Activated naive CD4-positive, alpha-beta T cell treated with anti-CD3 and anti-CD28 coated beads, Interleukin-2, amount 50 U/mL, for 72 hours (primary cell): Measurements from ENCODE around the gene SLC35A4. TPM values are rescaled to one million over a fixed set of nuclear protein-coding genes. Genes with fewer than 3 reads are reported as not detected.
"Not testable (repeated sequence)": the region's sequence is repeated elsewhere in the genome, so short reads cannot be mapped to it uniquely, and the experiment has no call there.

Experiments used
- ATAC-seq, 2 donors: fragments of 150-1000 bp; cut with Tn5 transposase; 2 replicates each; pipeline ENCODE4 v1.10.0; 2021; ENCODE audit warnings: mild to moderate bottlenecking in 2 of 2, moderate library complexity in 2 of 2
- DNase-seq, 2 donors: peaks; one replicate each; pipeline ENCODE4 v3.0.0; 2021 to 2022; ENCODE audit warnings: low spot score in 2 of 2
- H3K27ac Mint-ChIP-seq, 2 donors: one replicate each; pipeline ENCODE4 v1.8.0; 2022; ENCODE audit warnings: mild to moderate bottlenecking in 2 of 2, mixed read lengths in 2 of 2
- H3K36me3 Mint-ChIP-seq, 2 donors: one replicate each; pipeline ENCODE4 v1.8.0; 2022; ENCODE audit warnings: mixed read lengths in 2 of 2
- H3K9me3 Mint-ChIP-seq, 2 donors: one replicate each; pipeline ENCODE4 v1.8.0; 2022; ENCODE audit warnings: mixed read lengths in 2 of 2
- total RNA-seq, 2 donors: library from RNA; stranded (reverse); gene quantifications; one replicate each; pipeline ENCODE4 v1.2.3, GENCODE V29; 2022

Gene SLC35A4
- total RNA-seq, 2 donors from 2014 or later, result 62.5 to 70.3 TPM

DNA sequence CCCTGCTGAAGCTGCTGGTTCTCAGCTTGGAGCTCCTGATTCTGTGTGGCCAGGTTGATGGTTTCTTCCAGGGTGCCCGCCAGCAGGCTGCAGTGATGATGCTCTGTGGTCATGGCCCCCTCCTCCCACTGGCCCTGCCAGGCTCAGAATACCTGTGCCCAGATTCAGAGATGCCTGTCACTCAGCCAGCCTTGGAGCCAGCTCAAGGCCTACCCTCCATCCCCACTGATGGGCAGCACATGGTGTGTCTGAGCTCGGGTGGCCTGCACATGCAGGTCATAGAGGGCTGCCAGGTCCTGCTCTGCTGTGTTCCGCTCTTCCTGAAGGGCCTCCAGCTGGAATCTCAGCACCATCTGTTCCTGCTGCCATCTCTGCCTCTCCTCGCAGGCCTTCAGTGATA, 5.4 kb downstream of the SLC35A4 start:
- ATAC-seq (no peak), DNase-seq (no peak)
- Mint-ChIP-seq H3K9me3 (no peaks in the 10 kb centered on the region), H3K27ac (peak overlapping the region; percentile 89 to 97), H3K36me3 (peaks cover 26 to 35% of the 10 kb centered on the region in 2 donors)

DNA sequence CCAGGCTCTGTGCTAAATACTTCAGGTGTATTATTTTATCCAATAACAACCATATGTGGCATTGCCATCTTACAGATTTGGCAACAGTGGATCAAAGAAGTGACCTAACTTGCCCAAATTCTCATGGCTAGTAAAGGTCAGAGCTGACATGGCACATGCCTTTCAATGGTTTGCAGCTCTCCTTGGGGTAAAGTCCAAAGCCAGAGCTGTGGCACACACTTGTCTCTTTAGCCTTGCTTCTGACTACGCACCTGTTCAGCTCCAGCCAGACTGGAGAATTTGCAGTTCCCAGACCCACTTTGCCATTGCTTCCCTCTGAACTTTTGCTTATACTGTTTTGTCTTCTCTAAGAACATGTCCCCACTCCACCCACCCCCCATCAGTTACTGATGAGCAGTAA, 5.9 kb downstream of the SLC35A4 start:
- Mint-ChIP-seq H3K27ac (peak overlapping the region; percentile 89 to 97), H3K36me3 (peaks cover 22 to 31% of the 10 kb centered on the region in 2 donors), H3K9me3 (no peaks in the 10 kb centered on the region)
- ATAC-seq, result no peak
- DNase-seq, result no peak

GRCh38 chr5:140571105-140571504, 6.5 kb downstream of the SLC35A4 start:
- no peak for ATAC-seq
- no peaks in the 10 kb centered on the region for H3K9me3 Mint-ChIP-seq
- peaks cover 17 to 26% of the 10 kb centered on the region in 2 donors for H3K36me3 Mint-ChIP-seq
- H3K27ac Mint-ChIP-seq, result no peak overlapping the region
- no peak for DNase-seq

DNA sequence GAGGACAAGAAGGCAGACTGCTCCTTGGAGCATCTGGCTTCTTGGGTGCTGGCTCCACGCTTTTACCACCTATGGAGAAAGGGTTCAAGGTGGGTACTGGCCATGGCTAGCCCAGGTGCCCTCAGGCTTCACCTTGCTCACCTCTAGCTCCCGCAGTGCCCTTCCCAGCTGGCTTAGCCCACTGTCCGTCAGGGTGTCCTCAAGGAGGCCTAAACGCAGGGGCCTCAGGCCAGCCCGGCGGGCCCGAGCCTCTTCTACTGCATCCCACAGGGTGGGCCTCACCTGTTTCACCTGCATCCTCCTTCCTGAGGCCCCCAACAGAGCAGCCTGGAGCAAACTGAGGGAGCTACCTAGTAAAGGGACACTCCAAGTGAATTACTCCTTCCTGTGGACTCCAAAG, 9.1 kb downstream of the SLC35A4 start:
- DNase-seq, result no peak
- H3K27ac Mint-ChIP-seq, result no peak overlapping the region
- no peak for ATAC-seq
- no peaks in the 10 kb centered on the region for H3K9me3 Mint-ChIP-seq
- H3K36me3 Mint-ChIP-seq, result peaks cover 0 to 2% of the 10 kb centered on the region in 2 donors

- ATAC-seq, result no peak
- no peaks in the 10 kb centered on the region for H3K9me3 Mint-ChIP-seq
- no peak for DNase-seq
- H3K27ac Mint-ChIP-seq, result no peak overlapping the region
- H3K36me3 Mint-ChIP-seq, result no peaks in the 10 kb centered on the region
Observed at GRCh38 chr5:140574165-140574564, 9.5 kb downstream of the SLC35A4 start.

DNA sequence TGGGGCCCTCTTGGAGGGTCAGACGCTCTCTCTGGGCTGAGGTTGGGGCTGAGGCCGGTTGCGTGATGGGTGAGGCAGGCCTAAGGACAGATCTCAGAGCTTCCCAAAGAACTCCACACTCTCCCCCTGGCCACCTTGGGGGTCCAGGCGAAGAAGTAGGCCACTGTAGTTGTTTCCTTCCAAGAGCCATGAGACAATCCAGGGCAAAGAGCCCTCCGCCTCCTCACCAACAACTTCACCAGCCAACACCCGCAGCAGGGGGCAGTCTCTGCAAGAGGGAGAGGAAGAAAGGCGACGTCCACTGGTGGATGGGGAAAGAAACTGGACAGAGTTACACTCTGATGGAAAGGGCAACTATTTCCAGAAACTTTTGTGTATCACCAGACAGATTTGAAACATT, 10.7 kb downstream of the SLC35A4 start:
- DNase-seq (no peak), ATAC-seq (no peak)
- Mint-ChIP-seq H3K36me3 (no peaks in the 10 kb centered on the region), H3K27ac (peak overlapping the region in 1 of 2 donors; percentile 36), H3K9me3 (no peaks in the 10 kb centered on the region)

DNA sequence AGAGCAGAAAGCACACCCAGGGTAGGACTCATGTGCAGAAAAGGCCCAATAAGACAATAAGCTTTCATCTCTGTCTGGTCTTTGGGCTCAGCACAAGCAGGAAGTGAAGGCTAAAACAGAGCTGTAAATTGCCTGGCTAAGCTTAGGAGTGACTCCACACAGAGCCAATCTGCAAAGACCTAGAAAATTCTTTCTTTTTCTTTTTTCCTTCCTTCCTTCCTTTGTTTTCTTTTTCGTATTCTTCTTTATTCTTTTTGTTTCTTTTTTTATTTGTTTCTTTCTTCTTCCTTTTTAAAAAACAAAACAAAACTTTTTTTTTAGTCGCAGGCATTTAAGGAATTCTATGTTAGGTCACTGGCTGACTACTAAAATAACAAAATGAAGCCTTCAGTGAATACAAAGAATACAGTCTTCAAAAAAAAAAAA, 12.2 kb downstream of the SLC35A4 start:
- Mint-ChIP-seq H3K27ac (peak overlapping the region in 1 of 2 donors; percentile 41), H3K36me3 (no peaks in the 10 kb centered on the region), H3K9me3 (no peaks in the 10 kb centered on the region)
- ATAC-seq (peak; percentile 54 to 55), DNase-seq (no peak)

DNA sequence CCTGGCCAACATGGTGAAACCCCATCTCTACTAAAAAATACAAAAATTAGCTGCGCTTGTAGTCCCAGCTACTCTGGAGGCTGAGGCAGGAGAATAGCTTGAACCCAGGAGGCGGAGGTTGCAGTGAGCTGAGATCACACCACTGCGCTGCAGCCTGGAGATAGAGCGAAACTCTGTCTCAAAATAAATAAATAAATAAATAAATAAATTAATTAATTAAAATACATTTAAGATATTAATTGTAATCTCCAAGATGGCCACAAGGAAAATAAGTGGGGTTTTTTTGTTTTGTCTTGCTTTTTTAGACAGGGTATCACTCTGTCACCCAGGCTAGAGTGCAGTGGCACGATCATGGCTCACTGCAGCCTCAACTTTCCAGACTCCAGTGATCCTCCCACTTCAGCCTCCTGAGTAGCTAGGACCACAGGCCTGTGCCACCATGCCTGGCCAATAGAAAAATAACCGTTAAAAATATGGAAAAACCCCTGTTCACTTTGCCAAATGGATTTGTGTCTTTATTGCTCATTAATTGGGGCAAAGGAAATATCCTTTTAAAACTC, 14.6 kb downstream of the SLC35A4 start:
- DNase-seq, H3K36me3 Mint-ChIP-seq, H3K9me3 Mint-ChIP-seq, ATAC-seq: not testable (repeated sequence)
- peak overlapping the region in 1 of 2 donors; percentile 51 for H3K27ac Mint-ChIP-seq

DNA sequence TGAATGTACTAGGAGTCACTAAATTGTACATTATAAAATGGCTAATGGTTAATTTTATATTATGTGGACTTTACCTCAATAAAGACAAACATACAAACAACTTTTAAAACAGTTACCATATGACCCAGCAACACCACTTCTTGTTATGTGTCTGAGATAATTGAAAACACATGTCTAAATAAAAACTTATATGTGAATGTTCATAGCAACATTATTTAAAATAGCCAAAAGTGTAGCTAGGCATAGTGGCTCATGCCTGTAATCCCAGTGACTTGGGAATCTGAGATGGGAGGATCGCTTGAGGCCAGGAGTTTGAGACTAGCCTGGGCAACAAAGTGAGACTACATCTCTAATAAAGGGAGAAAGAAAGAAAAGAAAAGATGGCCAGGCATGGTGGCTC, 22.9 kb downstream of the SLC35A4 start:
- Mint-ChIP-seq H3K27ac (no peak overlapping the region), H3K36me3 (peaks cover 0 to 8% of the 10 kb centered on the region in 2 donors)
- no peak for ATAC-seq

GRCh38 chr5:140588311-140589070, 23.9 kb downstream of the SLC35A4 start:
- ATAC-seq, result no peak
- no peak overlapping the region for H3K27ac Mint-ChIP-seq
- DNase-seq, result no peak
- H3K9me3 Mint-ChIP-seq, result peaks cover 0 to 3% of the 10 kb centered on the region in 2 donors
- no peaks in the 10 kb centered on the region for H3K36me3 Mint-ChIP-seq

More for the DNA sequence above, 22.9 kb downstream of the SLC35A4 start:
- peaks cover 0 to 3% of the 10 kb centered on the region in 2 donors for H3K9me3 Mint-ChIP-seq
- no peak for DNase-seq

- ATAC-seq, result no peak
- no peaks in the 10 kb centered on the region for H3K9me3 Mint-ChIP-seq
- H3K27ac Mint-ChIP-seq, result no peak overlapping the region
- no peak for DNase-seq
- H3K36me3 Mint-ChIP-seq, result no peaks in the 10 kb centered on the region
Observed at GRCh38 chr5:140590861-140591260, 26.2 kb downstream of the SLC35A4 start.

GRCh38 chr5:140591747-140592372, 27.2 kb downstream of the SLC35A4 start:
- no peaks in the 10 kb centered on the region for H3K9me3 Mint-ChIP-seq
- ATAC-seq, result no peak
- no peak overlapping the region for H3K27ac Mint-ChIP-seq

DNA sequence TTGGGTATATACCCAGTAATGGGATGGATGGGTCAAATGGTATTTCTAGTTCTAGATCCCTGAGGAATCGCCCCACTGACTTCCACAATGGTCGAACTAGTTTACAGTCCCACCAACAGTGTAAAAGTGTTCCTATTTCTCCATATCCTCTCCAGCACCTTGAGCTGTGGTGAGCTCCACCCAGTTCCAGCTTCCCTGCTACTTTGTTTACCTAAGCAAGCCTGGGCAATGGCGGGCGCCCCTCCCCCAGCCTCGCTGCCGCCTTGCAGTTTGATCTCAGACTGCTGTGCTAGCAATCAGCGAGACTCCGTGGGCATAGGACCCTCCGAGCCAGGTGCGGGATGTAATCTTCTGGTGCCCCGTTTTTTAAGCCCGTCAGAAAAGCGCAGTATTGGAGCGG, 28.4 kb downstream of the SLC35A4 start:
- not testable (repeated sequence) for H3K9me3 Mint-ChIP-seq, DNase-seq, H3K27ac Mint-ChIP-seq, ATAC-seq, H3K36me3 Mint-ChIP-seq

More at GRCh38 chr5:140591747-140592372, 27.2 kb downstream of the SLC35A4 start:
- H3K36me3 Mint-ChIP-seq, result no peaks in the 10 kb centered on the region
- DNase-seq, result no peak

DNA sequence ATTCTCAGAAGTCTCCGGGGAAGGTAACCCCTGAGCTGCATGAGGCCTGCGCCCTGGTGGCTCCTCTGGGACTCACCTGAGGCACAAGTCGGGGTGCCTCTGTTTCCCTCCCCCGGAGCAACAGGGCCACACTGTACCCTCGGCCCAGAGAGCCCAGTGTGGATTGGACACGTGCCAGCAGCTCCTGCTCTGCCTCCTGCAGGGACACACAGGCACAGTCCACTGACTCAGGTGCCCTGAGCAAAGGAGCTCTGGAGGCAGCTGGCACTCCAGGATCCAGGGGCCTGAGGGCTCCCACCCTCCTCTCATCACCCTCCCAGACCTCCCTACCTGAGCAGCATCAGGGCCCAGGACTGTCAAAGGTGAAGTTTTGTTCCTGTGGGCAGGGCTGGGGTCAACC, 29.5 kb downstream of the SLC35A4 start:
- ATAC-seq, result no peak
- Mint-ChIP-seq H3K36me3 (no peaks in the 10 kb centered on the region), H3K9me3 (no peaks in the 10 kb centered on the region), H3K27ac (no peak overlapping the region)
- DNase-seq, result no peak

- DNase-seq (no peak), ATAC-seq (peak in 1 of 2 donors; percentile 18)
- H3K36me3 Mint-ChIP-seq, result no peaks in the 10 kb centered on the region
- H3K9me3 Mint-ChIP-seq, result no peaks in the 10 kb centered on the region
- H3K27ac Mint-ChIP-seq, result no peak overlapping the region
Observed at GRCh38 chr5:140595538-140596300, 31.1 kb downstream of the SLC35A4 start.

GRCh38 chr5:140596321-140596741, 31.7 kb downstream of the SLC35A4 start:
- ATAC-seq, result no peak
- H3K36me3 Mint-ChIP-seq, result no peaks in the 10 kb centered on the region

DNA sequence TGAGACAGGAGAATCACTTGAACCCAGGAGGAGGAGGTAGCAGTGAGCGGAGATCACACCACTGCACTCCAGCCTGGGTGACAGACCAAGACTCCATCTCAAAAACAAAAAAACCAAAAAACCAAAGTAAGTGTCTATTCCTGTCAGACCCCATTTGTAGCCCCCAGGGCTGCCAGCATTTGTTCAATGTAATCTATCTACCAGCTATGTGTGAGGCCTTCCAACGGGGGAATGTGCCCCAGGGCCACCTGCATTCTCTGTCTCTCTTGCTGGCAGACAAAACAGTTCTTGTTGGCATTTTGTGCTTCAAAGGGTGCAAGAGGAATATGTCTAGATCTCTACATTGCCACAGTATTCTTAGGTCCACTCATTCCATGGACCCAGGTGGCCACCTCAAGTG, 34.2 kb downstream of the SLC35A4 start:
- ATAC-seq (no peak), DNase-seq (no peak)
- H3K27ac Mint-ChIP-seq, result no peak overlapping the region
- no peaks in the 10 kb centered on the region for H3K36me3 Mint-ChIP-seq
- H3K9me3 Mint-ChIP-seq, result no peaks in the 10 kb centered on the region

More at GRCh38 chr5:140596321-140596741, 31.7 kb downstream of the SLC35A4 start:
- Mint-ChIP-seq H3K27ac (no peak overlapping the region), H3K9me3 (no peaks in the 10 kb centered on the region)
- DNase-seq, result no peak
